A549 (cell line): ENCODE measurements around the gene PLD5. TPM values are rescaled to one million over a fixed set of nuclear protein-coding genes. Genes with fewer than 3 reads are reported as not detected.
"Not testable (repeated sequence)": the region's sequence is repeated elsewhere in the genome, so short reads cannot be mapped to it uniquely, and the experiment has no call there.

Experiments used
- ATAC-seq, 2 experiments: fragments of 200-7000 bp in 1 of 2; fragments of >200 bp in 1 of 2; cut with Nextera tagmentation in 1 of 2; cut with Tn5 transposase in 1 of 2; 3 replicates each; pipeline versions ENCODE4 v1.8.0 to v1.9.1; 2018 to 2020; ENCODE audit warnings: mild to moderate bottlenecking in 1 of 2, moderate library complexity in 1 of 2
- CTCF ChIA-PET: fragments of 300-600 bp; sonication (Branson Sonifier 250); formaldehyde crosslinking; extraction: SDS; loops from one replicate; lab custom pipeline; 2021; ENCODE audit warnings: antibody characterized with exemption, inconsistent platforms; lab: Yijun Ruan, JAX
- POLR2A ChIA-PET: fragments of 350-600 bp; formaldehyde crosslinking; extraction: SDS; loops from one replicate; lab custom pipeline; 2021; ENCODE audit warnings: antibody characterized with exemption, inconsistent platforms; lab: Yijun Ruan, JAX
- DNase-seq, 2 experiments: peaks; one replicate each; pipeline versions ENCODE4 v3.0.0 to v3.0.0-alpha.2; 2011 to 2016; ENCODE audit warnings: low read depth in 1 of 2, low spot score in 1 of 2
- FAIRE-seq: peaks from 2 replicates; lab custom pipeline; 2011; peaks lifted over from hg19 to GRCh38; lab: Jason Lieb, UNC
- H3K27ac ChIP-seq, 2 experiments: fragments of >200 bp; sonication (Bioruptor Twin); formaldehyde crosslinking; 3 replicates each; pipeline ENCODE4 v1.5.1; 2016 to 2017
- H3K4me1 ChIP-seq: fragments of >200 bp; sonication (Bioruptor Twin); formaldehyde crosslinking; 3 replicates; pipeline ENCODE4 v1.6.1; 2016
- H3K4me2 ChIP-seq: fragments of >200 bp; sonication (Bioruptor Twin); formaldehyde crosslinking; 3 replicates; pipeline ENCODE4 v1.6.1; 2016
- H3K4me3 ChIP-seq: fragments of >200 bp; sonication (Bioruptor Twin); formaldehyde crosslinking; 3 replicates; pipeline ENCODE4 v1.5.1; 2016
- H3K9me3 ChIP-seq: fragments of >200 bp; sonication (Bioruptor Twin); formaldehyde crosslinking; 3 replicates; pipeline ENCODE4 v1.6.1; 2016
- BHLHE40 ChIP-seq: IDR thresholded peaks from 2 replicates; pipeline ENCODE4 v1.6.1; 2012; ENCODE audit warnings: low read depth, low read length, inconsistent platforms
- CBX8 ChIP-seq: fragments of 200-600 bp; sonication (generic); IDR thresholded peaks from 2 replicates; pipeline ENCODE4 v1.6.1; 2016
- CTCF ChIP-seq: fragments of >200 bp; sonication (Bioruptor Twin); formaldehyde crosslinking; IDR thresholded peaks from 3 replicates; pipeline ENCODE4 v1.5.1; 2016
- E2F6 ChIP-seq: IDR thresholded peaks from 2 replicates; pipeline ENCODE4 v1.6.1; 2012; ENCODE audit warnings: low read depth, borderline replicate concordance
- ESRRA ChIP-seq: fragments of 150-350 bp; IDR thresholded peaks from 2 replicates; pipeline ENCODE4 v1.6.1; 2014; ENCODE audit warnings: mild to moderate bottlenecking, low read length, borderline replicate concordance
- GATA3 ChIP-seq: IDR thresholded peaks from 2 replicates; pipeline ENCODE4 v1.6.1; 2012; ENCODE audit warnings: borderline replicate concordance
- HMGXB4 ChIP-seq: fragments of 250-450 bp; sonication (Bioruptor Pico); IDR thresholded peaks from 2 replicates; pipeline ENCODE4 v1.5.0; 2021; ENCODE audit warnings: mild to moderate bottlenecking, moderate library complexity, borderline replicate concordance
- HOXB5 ChIP-seq: fragments of 250-450 bp; sonication (Bioruptor Pico); IDR thresholded peaks from 2 replicates; pipeline ENCODE4 v1.5.0; 2020; ENCODE audit warnings: mild to moderate bottlenecking, moderate library complexity
- JUN ChIP-seq, 2 experiments: fragments of >200 bp; sonication (Bioruptor Twin); formaldehyde crosslinking; IDR thresholded peaks; 2 replicates in 1 of 2; 3 replicates in 1 of 2; pipeline ENCODE4 v1.6.1; 2016 to 2017
- KDM5A ChIP-seq: fragments of 200-600 bp; sonication (generic); IDR thresholded peaks from 2 replicates; pipeline ENCODE4 v1.6.1; 2016; ENCODE audit warnings: antibody characterized with exemption, mild to moderate bottlenecking
- NPAS2 ChIP-seq: fragments of 250-450 bp; sonication (Bioruptor Pico); IDR thresholded peaks from 2 replicates; pipeline ENCODE4 v1.8.0; 2022; ENCODE audit warnings: mild to moderate bottlenecking, moderate library complexity, borderline replicate concordance
- POLR2AphosphoS2 ChIP-seq: conservative IDR thresholded peaks from 2 replicates; pipeline ENCODE4 v1.6.1; 2012; ENCODE audit warnings: low read length, improper control_type of control experiment, inconsistent platforms
- SREBF2 ChIP-seq: fragments of 450-650 bp; IDR thresholded peaks from 2 replicates; pipeline ENCODE4 v1.6.1; 2014; ENCODE audit warnings: mild to moderate bottlenecking, moderate library complexity
- TP53 ChIP-seq: fragments of 250-450 bp; sonication (Bioruptor Pico); IDR thresholded peaks from 2 replicates; pipeline ENCODE4 v1.5.0; 2021; ENCODE audit warnings: mild to moderate bottlenecking, moderate library complexity
- ZSCAN20 ChIP-seq: fragments of 250-450 bp; sonication (Bioruptor Pico); IDR thresholded peaks from 2 replicates; pipeline ENCODE4 v1.8.0; 2022; ENCODE audit warnings: mild to moderate bottlenecking, moderate library complexity
- WGBS: methylation state at CpG from one replicate; pipeline ENCODE4 v1.1.6; 2017; ENCODE audit errors: missing lambda C conversion rate; 5-methylcytosine and 5-hydroxymethylcytosine counted together
- polyA plus RNA-seq, 4 experiments: library from polyadenylated mRNA; depleted of rRNA in 3 of 4; stranded (reverse); fragments of >200 nt; fragmentation: RNase III in 1 of 4; extraction: RNeasy Plus Mini Kit Qiagen cat#74134 plus additional on column Dnase treatment in 1 of 4; gene quantifications; 2 replicates in 3 of 4; 3 replicates in 1 of 4; pipeline ENCODE4 v1.2.3, GENCODE V29; 2011 to 2017

PLD5 gene
- polyA plus RNA-seq, 2 of the 4 experiments (the other 2 are of a cell fraction): 1.5 to 1.7 TPM

GRCh38 chr1:242211254-242212022 is 313.1 kb downstream of the PLD5 start:
- 77% methylated on average over 11 of the region's 11 CpGs for WGBS
- peak overlapping the region; percentile 33; the same call in 2 of the 3 replicates for H3K4me2 ChIP-seq
- no peak overlapping the region for H3K4me3 ChIP-seq
- peaks cover under 1% of the 10 kb centered on the region; the same call in 1 of the 3 replicates for H3K9me3 ChIP-seq
- FAIRE-seq (no peak), ATAC-seq (no peak), DNase-seq (no peak)
- POLR2A ChIA-PET: no interaction called here
- peak overlapping the region in 1 of 2 experiments; percentile 61; a peak in 5 of 6 replicates for H3K27ac ChIP-seq
- CTCF ChIA-PET: interaction anchor here (2.0 kb wide), 1 partner anchor 9 kb away, joined by 4 read pairs; no protein-coding TSS in a partner anchor
- H3K4me1 ChIP-seq: peaks cover 13% of the 10 kb centered on the region
- TF ChIP-seq ZSCAN20 (CRISPR knock-in tag): no peak
- TF ChIP-seq GATA3: 0 out of 2 replicates have a peak, but pooled peaks have one; percentile 19

- WGBS: 87% methylated on average over 7 of the region's 7 CpGs
- H3K9me3 ChIP-seq, FAIRE-seq, POLR2A ChIA-PET, H3K4me2 ChIP-seq, H3K4me3 ChIP-seq, ATAC-seq, CTCF ChIA-PET, DNase-seq: not testable (repeated sequence)
- H3K27ac ChIP-seq: peak overlapping the region in 1 of 2 experiments; percentile 61; a peak in 2 of 6 replicates
- peaks cover 19% of the 10 kb centered on the region for H3K4me1 ChIP-seq
These were observed 314.2 kb downstream of the PLD5 start for GRCh38 chr1:242210316-242210715.

- DNase-seq: no peak
- Histone ChIP-seq H3K27ac (no peak overlapping the region), H3K4me1 (peaks cover 19% of the 10 kb centered on the region), H3K4me2 (no peak overlapping the region), H3K4me3 (no peak overlapping the region), H3K9me3 (no peaks in the 10 kb centered on the region)
- no peak for ATAC-seq
- TF ChIP-seq TP53 (CRISPR knock-in tag) (no peak), ESRRA (no peak), BHLHE40 (no peak), CBX8 (no peak), JUN (IDR thresholded peaks at IDR 0.05) (no peak), CTCF (no peak), HOXB5 (no peak), KDM5A (no peak), HMGXB4 (CRISPR knock-in tag) (no peak), E2F6 (no peak), POLR2AphosphoS2 (no peak)
- no peak for FAIRE-seq
- POLR2A ChIA-PET: no interaction called here
- CTCF ChIA-PET: no interaction called here
- 94% methylated on average over 11 of the region's 11 CpGs for WGBS
These were observed 315.4 kb downstream of the PLD5 start for GRCh38 chr1:242209063-242209462.

- Histone ChIP-seq H3K4me1 (peaks cover 19% of the 10 kb centered on the region), H3K4me2 (no peak overlapping the region), H3K27ac (no peak overlapping the region), H3K9me3 (no peaks in the 10 kb centered on the region), H3K4me3 (no peak overlapping the region)
- ChIA-PET POLR2A (no interaction called here), CTCF (no interaction called here)
- DNase-seq (no peak), ATAC-seq (no peak), FAIRE-seq (no peak)
- WGBS: 80% methylated on average over 2 of the region's 2 CpGs
- no peak for TF ChIP-seq NPAS2 (CRISPR knock-in tag)
- TF ChIP-seq SREBF2: no peak
These were observed 316.5 kb downstream of the PLD5 start for GRCh38 chr1:242208021-242208420.
